ENCODE data around the gene ARHGAP29. TPM values are rescaled to one million over a fixed set of nuclear protein-coding genes. Genes with fewer than 3 reads are reported as not detected.

The ARHGAP29 gene
- total and polyA plus RNA-seq, 2 donors (not counting 1 experiment from before 2014, with no cell fraction given) = 26.6 to 37.3 TPM

GRCh38 chr1:94239796-94240195 is 2.4 kb upstream of the ARHGAP29 start:
- no peaks in the 10 kb centered on the region for H3K27me3 ChIP-seq (ENCODE audit: control insufficient read depth, insufficient read depth, low read length)
- no peak overlapping the region for H3K9ac ChIP-seq (ENCODE audit: insufficient read depth, low read length)
- no peaks in the 10 kb centered on the region for H3K9me3 ChIP-seq (ENCODE audit: control insufficient read depth, insufficient read depth, low read depth, low read length)
- H3K79me2 ChIP-seq (ENCODE audit: control insufficient read depth, insufficient read depth, low read length) = peaks cover 27% of the 10 kb centered on the region
- no peak overlapping the region for H3K27ac ChIP-seq (ENCODE audit: insufficient read depth, low read length)
- no peak overlapping the region for H3K4me2 ChIP-seq (ENCODE audit: extremely low read depth, insufficient read depth, low read length)
- no peak for TF ChIP-seq EZH2 (IDR thresholded peaks at IDR 0.05; ENCODE audit: low read length, missing control alignments)
- no peak for TF ChIP-seq CTCF (conservative IDR thresholded peaks at IDR 0.05 in 1 of 2, IDR thresholded peaks at IDR 0.05 in 1 of 2; ENCODE audit: low read depth in 1 of 2, low read length in 2 of 2)
- no peak overlapping the region for H2AFZ ChIP-seq (ENCODE audit: low read length)
- H3K4me1 ChIP-seq (ENCODE audit: control insufficient read depth, extremely low read depth, insufficient read depth, low read length) = no peaks in the 10 kb centered on the region
- H4K20me1 ChIP-seq (ENCODE audit: control insufficient read depth, extremely low read depth, insufficient read depth, low read length) = no peaks in the 10 kb centered on the region
- H3K36me3 ChIP-seq (ENCODE audit: control insufficient read depth, insufficient read depth, low read length) = no peaks in the 10 kb centered on the region
- no peak overlapping the region for H3K4me3 ChIP-seq (replicated peaks in 1 of 4; ENCODE audit: control extremely low read depth in 1 of 4, insufficient read depth in 1 of 4, low read depth in 3 of 4, low read length in 4 of 4)
- no peak for DNase-seq (ENCODE audit: low read depth in 2 of 2)

GRCh38 chr1:94239051-94239450 is 1.7 kb upstream of the ARHGAP29 start:
- Histone ChIP-seq H3K4me3 (replicated peaks in 1 of 4; ENCODE audit: control extremely low read depth in 1 of 4, insufficient read depth in 1 of 4, low read depth in 3 of 4, low read length in 4 of 4) (no peak overlapping the region), H2AFZ (ENCODE audit: low read length) (no peak overlapping the region), H3K9me3 (ENCODE audit: control insufficient read depth, insufficient read depth, low read depth, low read length) (no peaks in the 10 kb centered on the region), H3K27ac (ENCODE audit: insufficient read depth, low read length) (no peak overlapping the region), H3K27me3 (ENCODE audit: control insufficient read depth, insufficient read depth, low read length) (no peaks in the 10 kb centered on the region), H3K9ac (ENCODE audit: insufficient read depth, low read length) (no peak overlapping the region), H4K20me1 (ENCODE audit: control insufficient read depth, extremely low read depth, insufficient read depth, low read length) (no peaks in the 10 kb centered on the region), H3K79me2 (ENCODE audit: control insufficient read depth, insufficient read depth, low read length) (peaks cover 29% of the 10 kb centered on the region), H3K4me2 (ENCODE audit: extremely low read depth, insufficient read depth, low read length) (no peak overlapping the region), H3K4me1 (ENCODE audit: control insufficient read depth, extremely low read depth, insufficient read depth, low read length) (no peaks in the 10 kb centered on the region), H3K36me3 (ENCODE audit: control insufficient read depth, insufficient read depth, low read length) (no peaks in the 10 kb centered on the region)
- no peak for DNase-seq (ENCODE audit: low read depth in 2 of 2)
- TF ChIP-seq EZH2 (IDR thresholded peaks at IDR 0.05; ENCODE audit: low read length, missing control alignments) (no peak), CTCF (conservative IDR thresholded peaks at IDR 0.05 in 1 of 2, IDR thresholded peaks at IDR 0.05 in 1 of 2; ENCODE audit: low read depth in 1 of 2, low read length in 2 of 2) (no peak)

GRCh38 chr1:94236630-94237290 is 624 bp downstream of the ARHGAP29 start:
- Histone ChIP-seq H4K20me1 (ENCODE audit: control insufficient read depth, extremely low read depth, insufficient read depth, low read length) (no peaks in the 10 kb centered on the region), H3K27ac (ENCODE audit: insufficient read depth, low read length) (peak overlapping the region; percentile 57), H3K4me1 (ENCODE audit: control insufficient read depth, extremely low read depth, insufficient read depth, low read length) (no peaks in the 10 kb centered on the region), H3K4me3 (replicated peaks in 1 of 4; ENCODE audit: control extremely low read depth in 1 of 4, insufficient read depth in 1 of 4, low read depth in 3 of 4, low read length in 4 of 4) (peak overlapping the region; percentile 62 to 88 (median 67)), H2AFZ (ENCODE audit: low read length) (peak overlapping the region; percentile 1), H3K36me3 (ENCODE audit: control insufficient read depth, insufficient read depth, low read length) (no peaks in the 10 kb centered on the region), H3K9ac (ENCODE audit: insufficient read depth, low read length) (peak overlapping the region; percentile 78), H3K27me3 (ENCODE audit: control insufficient read depth, insufficient read depth, low read length) (no peaks in the 10 kb centered on the region), H3K79me2 (ENCODE audit: control insufficient read depth, insufficient read depth, low read length) (peaks cover 48% of the 10 kb centered on the region), H3K4me2 (ENCODE audit: extremely low read depth, insufficient read depth, low read length) (peak overlapping the region; percentile 81), H3K9me3 (ENCODE audit: control insufficient read depth, insufficient read depth, low read depth, low read length) (no peaks in the 10 kb centered on the region)
- TF ChIP-seq EZH2 (IDR thresholded peaks at IDR 0.05; ENCODE audit: low read length, missing control alignments) (no peak), CTCF (conservative IDR thresholded peaks at IDR 0.05 in 1 of 2, IDR thresholded peaks at IDR 0.05 in 1 of 2; ENCODE audit: low read depth in 1 of 2, low read length in 2 of 2) (peak; percentile 32 to 37)
- DNase-seq (ENCODE audit: low read depth in 2 of 2) = peak; percentile 55 to 59

All from fibroblast of lung (primary cell).